CD4-positive, alpha-beta memory T cell (primary cell): ENCODE results near the gene SUN1. TPM values are rescaled to one million over a fixed set of nuclear protein-coding genes. Genes with fewer than 3 reads are reported as not detected.

Experiments
- CTCF ChIA-PET: fragments of 350-600 bp; sonication (Branson Sonifier 250); formaldehyde crosslinking; loops from one replicate; lab custom pipeline; 2021; ENCODE audit warnings: inconsistent platforms; ENCODE audit not compliant: partially characterized antibody; lab: Charles Lee
- POLR2A ChIA-PET: fragments of 350-600 bp; sonication (Branson Sonifier 250); formaldehyde crosslinking; loops from one replicate; lab custom pipeline; 2021; ENCODE audit not compliant: partially characterized antibody; lab: Charles Lee
- DNase-seq, 5 donors: peaks; one replicate each; pipeline versions ENCODE4 v3.0.0 to v3.0.0-alpha.2; 2020 to 2022; ENCODE audit warnings: mixed read lengths in 1 of 5
- H3K27ac ChIP-seq: one replicate; pipeline ENCODE4 v1.7.0; 2013; ENCODE audit warnings: low read depth, low read length
- H3K27me3 ChIP-seq: 2 replicates; pipeline ENCODE4 v1.7.0; 2013; ENCODE audit warnings: mild to moderate bottlenecking, low read length, moderate library complexity; ENCODE audit not compliant: insufficient read depth
- H3K36me3 ChIP-seq: 2 replicates; pipeline ENCODE4 v1.7.0; 2013; ENCODE audit warnings: mild to moderate bottlenecking, low read length, moderate library complexity; ENCODE audit not compliant: insufficient read depth
- H3K4me1 ChIP-seq: 2 replicates; pipeline ENCODE4 v1.7.0; 2013; ENCODE audit warnings: mild to moderate bottlenecking, low read length, moderate library complexity; ENCODE audit not compliant: insufficient read depth
- H3K4me3 ChIP-seq, 2 donors: one replicate each; pipeline ENCODE4 v1.7.0; 2013; ENCODE audit warnings: low read length in 2 of 2, mild to moderate bottlenecking in 1 of 2
- H3K9me3 ChIP-seq, 2 donors: one replicate each; pipeline ENCODE4 v1.7.0; 2013; ENCODE audit warnings: low read length in 2 of 2, control low read depth in 1 of 2; ENCODE audit not compliant: control insufficient read depth in 1 of 2
- H3K27ac Mint-ChIP-seq, 7 donors: one replicate each; pipeline ENCODE4 v1.8.0; 2020 to 2021; ENCODE audit warnings: mixed read lengths in 7 of 7, mild to moderate bottlenecking in 6 of 7, inconsistent platforms in 3 of 7, moderate library complexity in 3 of 7
- H3K27me3 Mint-ChIP-seq, 2 donors: one replicate each; pipeline ENCODE4 v1.8.0; 2020 to 2021; ENCODE audit warnings: mixed read lengths in 2 of 2
- H3K36me3 Mint-ChIP-seq, 2 donors: one replicate each; pipeline ENCODE4 v1.8.0; 2020 to 2021; ENCODE audit warnings: mixed read lengths in 2 of 2, inconsistent platforms in 1 of 2, mild to moderate bottlenecking in 1 of 2
- H3K4me1 Mint-ChIP-seq, 4 donors: one replicate each; pipeline ENCODE4 v1.8.0; 2020 to 2021; ENCODE audit warnings: mixed read lengths in 4 of 4, mild to moderate bottlenecking in 1 of 4
- H3K4me3 Mint-ChIP-seq, 8 donors: one replicate each; pipeline ENCODE4 v1.8.0; 2020 to 2021; ENCODE audit warnings: mixed read lengths in 8 of 8, mild to moderate bottlenecking in 7 of 8, moderate library complexity in 6 of 8, inconsistent platforms in 3 of 8
- H3K9me3 Mint-ChIP-seq, 8 donors: one replicate each; pipeline ENCODE4 v1.8.0; 2020 to 2021; ENCODE audit warnings: mixed read lengths in 8 of 8, mild to moderate bottlenecking in 5 of 8, inconsistent platforms in 3 of 8, moderate library complexity in 1 of 8
- intact Hi-C: fragments of 100-400 bp; cut with micrococcal nuclease; formaldehyde crosslinking; loops from one replicate; pipeline ENCODE4 v1.15.1; 2023
- polyA plus RNA-seq, 2 donors: library from polyadenylated mRNA; unstranded; fragments of 300-500 nt; fragmentation: Illumina TruSeq; gene quantifications; one replicate each; pipeline ENCODE4 v1.2.3, GENCODE V29; 2021
- total RNA-seq, 2 experiments: library from RNA; stranded (reverse); gene quantifications; one replicate each; pipeline ENCODE4 v1.2.3, GENCODE V29; 2021

SUN1 gene
- total and polyA plus RNA-seq, 4 experiments from 2014 or later, result 53.7 to 210 (median 131) TPM

DNA sequence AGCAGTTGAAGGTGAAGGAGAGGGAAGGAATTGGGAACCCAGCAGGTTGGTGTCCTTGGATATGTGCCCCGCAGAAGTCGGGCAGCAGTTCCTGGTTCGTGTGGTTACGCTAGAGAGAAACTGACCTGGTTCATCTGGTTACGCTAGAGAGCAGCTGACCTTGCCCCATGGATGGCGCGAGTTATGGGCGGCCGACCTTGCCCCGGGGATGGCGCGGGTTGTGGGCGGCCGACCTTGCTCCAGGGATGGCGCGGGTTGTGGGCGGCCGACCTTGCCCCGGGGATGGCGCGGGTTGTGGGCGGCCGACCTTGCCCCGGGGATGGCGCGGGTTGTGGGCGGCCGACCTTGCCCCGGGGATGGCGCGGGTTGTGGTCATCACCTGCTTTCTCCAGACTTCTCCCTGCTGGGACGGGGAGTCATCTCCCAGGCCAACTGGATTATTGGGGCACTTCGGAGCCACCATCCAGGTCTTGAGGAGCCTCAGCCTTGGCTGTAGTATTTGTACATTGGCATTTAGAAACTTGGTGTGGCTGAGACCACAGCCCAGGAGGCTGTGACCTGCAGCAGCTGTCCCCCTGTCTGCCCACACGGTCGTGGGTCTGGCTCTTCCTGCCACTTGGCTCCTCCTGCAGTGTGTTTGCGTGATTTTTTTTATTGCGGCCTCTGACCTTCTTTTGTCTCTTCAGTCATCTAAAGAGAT is 50.2 kb downstream of the SUN1 start:
- H3K27ac ChIP-seq, result no peak overlapping the region
- Mint-ChIP-seq H3K27me3 (no peaks in the 10 kb centered on the region), H3K4me1 (peaks cover 18 to 57% (median 37%) of the 10 kb centered on the region in 4 donors), H3K4me3 (peak overlapping the region in 1 of 8 donors; percentile 57), H3K36me3 (peaks cover 5 to 14% of the 10 kb centered on the region in 2 donors), H3K9me3 (no peaks in the 10 kb centered on the region), H3K27ac (no peak overlapping the region)
- ChIA-PET CTCF (no interaction called here), POLR2A (no interaction called here)
- peaks cover 36% of the 10 kb centered on the region for H3K4me1 ChIP-seq
- H3K4me3 ChIP-seq, result no peak overlapping the region
- peaks cover 13% of the 10 kb centered on the region for H3K36me3 ChIP-seq
- no peaks in the 10 kb centered on the region for H3K9me3 ChIP-seq
- intact Hi-C loops, result no loop called here
- no peaks in the 10 kb centered on the region for H3K27me3 ChIP-seq
- no peak for DNase-seq

DNA sequence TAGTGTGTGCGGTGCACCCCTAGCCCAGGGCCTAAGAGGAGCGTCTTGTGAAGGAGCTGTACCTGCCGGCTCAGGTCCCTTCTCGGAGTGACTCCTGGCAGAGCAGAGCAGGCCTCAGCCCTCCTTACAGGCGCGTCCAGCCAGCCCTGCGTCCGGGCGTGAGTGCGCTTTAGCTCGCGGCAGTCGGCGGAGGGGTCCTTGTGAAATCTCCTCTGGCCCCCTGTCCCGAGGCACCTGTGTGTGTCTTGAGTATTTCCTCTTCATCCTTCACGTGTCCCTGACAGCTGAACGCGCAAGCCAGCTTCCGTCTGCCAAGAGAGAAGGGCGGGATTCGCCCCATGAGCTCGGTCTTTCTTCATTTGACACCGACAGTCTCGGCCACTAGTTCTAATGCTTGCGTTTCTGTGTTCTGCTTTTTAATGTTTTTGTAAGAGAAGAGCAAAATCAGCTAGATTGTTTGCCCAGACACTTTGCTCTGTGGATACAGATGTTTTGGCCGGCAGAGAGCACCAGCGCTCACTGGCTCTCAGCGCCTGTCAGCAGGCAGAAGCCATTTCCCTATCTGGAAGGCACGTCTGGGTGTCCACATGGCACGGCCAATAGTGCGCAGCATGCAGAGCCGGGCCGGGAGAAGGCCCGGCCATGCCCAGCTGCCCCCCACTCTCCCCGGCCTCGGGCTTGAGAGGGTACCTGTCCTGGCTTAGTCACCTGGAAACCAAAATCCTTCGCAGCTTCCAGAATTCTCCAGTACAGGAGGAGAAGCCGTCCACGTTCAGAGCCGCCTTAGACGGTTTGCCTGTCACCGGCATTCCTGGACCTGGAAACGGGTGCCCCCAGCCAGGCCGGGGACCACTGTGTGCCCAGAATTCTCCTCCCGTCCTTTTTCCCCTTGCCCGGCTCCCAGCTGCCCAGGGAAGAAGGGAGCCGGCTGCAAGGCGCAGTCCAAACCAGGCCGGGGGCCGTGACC is 51.1 kb downstream of the SUN1 start:
- Histone ChIP-seq H3K27ac (no peak overlapping the region), H3K4me3 (no peak overlapping the region), H3K27me3 (no peaks in the 10 kb centered on the region), H3K36me3 (peaks cover 22% of the 10 kb centered on the region), H3K9me3 (no peaks in the 10 kb centered on the region), H3K4me1 (peaks cover 30% of the 10 kb centered on the region)
- Mint-ChIP-seq H3K27ac (peak overlapping the region in 1 of 7 donors; percentile 60), H3K27me3 (no peaks in the 10 kb centered on the region), H3K4me3 (peak overlapping the region in 1 of 8 donors; percentile 45), H3K9me3 (no peaks in the 10 kb centered on the region), H3K36me3 (peaks cover 10 to 17% of the 10 kb centered on the region in 2 donors), H3K4me1 (peaks cover 16 to 52% (median 33%) of the 10 kb centered on the region in 4 donors)
- no peak for DNase-seq
- ChIA-PET CTCF (no interaction called here), POLR2A (no interaction called here)
- intact Hi-C loops, result no loop called here

DNA sequence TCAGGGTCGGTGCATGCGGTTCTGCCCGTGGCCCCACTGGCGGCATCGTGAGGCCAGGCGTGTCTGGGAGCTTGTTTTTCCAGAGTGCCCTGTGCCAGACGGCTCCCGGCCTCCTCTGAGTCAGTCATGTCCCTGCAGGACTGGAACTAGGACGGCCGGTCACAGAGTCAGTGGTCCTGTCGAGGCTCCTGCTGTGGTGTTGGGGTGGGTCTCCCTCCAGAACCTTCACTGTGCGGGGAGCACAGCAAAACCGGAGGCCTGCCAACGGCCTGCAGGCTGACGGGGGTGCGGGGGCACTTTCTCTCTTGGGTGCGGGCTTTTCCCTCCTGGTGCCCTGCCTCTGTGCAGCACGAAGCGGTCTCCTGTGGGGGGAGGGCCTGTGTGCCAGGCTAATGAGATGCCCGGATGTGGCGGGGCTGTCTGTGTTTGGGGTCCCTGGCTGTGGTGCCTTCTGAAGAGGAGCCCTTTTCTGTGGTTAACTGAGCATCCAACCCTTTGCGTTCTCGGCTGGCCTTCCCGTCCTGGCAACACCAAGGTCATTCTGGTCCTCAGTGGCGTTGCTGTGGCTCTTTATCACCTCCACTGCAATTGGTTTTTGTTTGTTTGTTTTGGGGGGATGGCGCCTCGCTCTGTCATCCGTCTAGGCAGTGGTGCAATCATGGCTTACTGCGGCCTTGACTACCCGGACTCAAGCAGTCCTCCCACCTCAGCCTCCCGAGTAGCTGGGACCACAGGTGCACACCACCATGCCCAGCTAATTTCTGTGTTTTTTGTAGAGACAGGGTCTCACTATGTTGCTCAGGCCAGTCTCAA is 52.1 kb downstream of the SUN1 start:
- no peaks in the 10 kb centered on the region for H3K27me3 Mint-ChIP-seq
- ChIA-PET CTCF (no interaction called here), POLR2A (no interaction called here)
- peaks cover 10 to 42% (median 26%) of the 10 kb centered on the region in 4 donors for H3K4me1 Mint-ChIP-seq
- Histone ChIP-seq H3K27me3 (no peaks in the 10 kb centered on the region), H3K9me3 (no peaks in the 10 kb centered on the region), H3K36me3 (peaks cover 29% of the 10 kb centered on the region), H3K27ac (no peak overlapping the region), H3K4me1 (peaks cover 19% of the 10 kb centered on the region), H3K4me3 (no peak overlapping the region)
- H3K27ac Mint-ChIP-seq, result peak overlapping the region in 2 of 7 donors; percentile 35 to 49
- H3K36me3 Mint-ChIP-seq, result peaks cover 10 to 17% of the 10 kb centered on the region in 2 donors
- no peak for DNase-seq
- intact Hi-C loops, result no loop called here
- H3K9me3 Mint-ChIP-seq, result no peaks in the 10 kb centered on the region
- H3K4me3 Mint-ChIP-seq, result no peak overlapping the region

DNA sequence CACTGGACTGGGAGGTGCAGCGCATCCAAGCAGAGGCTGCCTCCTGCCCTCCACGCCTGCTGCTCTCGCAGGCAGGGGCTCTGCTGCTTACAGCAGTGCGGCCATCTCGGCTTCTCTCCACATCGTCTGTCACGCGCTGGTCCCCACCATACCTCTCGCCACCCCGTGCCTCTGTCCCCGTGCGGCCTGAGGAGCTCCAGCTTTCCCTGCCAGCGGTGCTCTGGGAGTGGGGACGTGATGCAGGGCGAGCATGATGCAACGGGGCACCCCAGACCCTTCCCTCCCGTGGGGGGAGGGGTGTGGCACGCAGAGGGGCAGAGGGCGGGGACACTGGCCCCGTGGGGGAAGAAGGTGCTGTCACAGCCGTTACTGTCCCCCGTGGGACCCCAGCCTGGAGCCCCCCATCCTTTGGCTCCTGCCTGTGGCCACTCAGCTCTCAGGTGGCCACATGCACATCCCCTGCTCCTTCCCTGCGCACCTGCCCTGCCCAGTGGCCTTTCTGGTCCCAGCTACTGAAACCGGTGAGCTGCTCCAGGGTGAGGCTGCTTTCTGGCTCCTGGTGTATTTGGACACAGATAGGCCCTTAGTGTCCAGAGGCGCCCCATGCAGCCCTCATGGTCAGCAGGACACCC is 53.1 kb downstream of the SUN1 start:
- H3K4me3 Mint-ChIP-seq, result no peak overlapping the region
- no peaks in the 10 kb centered on the region for H3K27me3 ChIP-seq
- H3K9me3 ChIP-seq, result no peaks in the 10 kb centered on the region
- H3K36me3 Mint-ChIP-seq, result peaks cover 11 to 16% of the 10 kb centered on the region in 2 donors
- H3K4me3 ChIP-seq, result no peak overlapping the region
- no peaks in the 10 kb centered on the region for H3K9me3 Mint-ChIP-seq
- CTCF ChIA-PET, result no interaction called here
- no peaks in the 10 kb centered on the region for H3K27me3 Mint-ChIP-seq
- H3K4me1 Mint-ChIP-seq, result peaks cover 9 to 32% (median 18%) of the 10 kb centered on the region in 4 donors
- intact Hi-C loops, result no loop called here
- H3K4me1 ChIP-seq, result peaks cover 11% of the 10 kb centered on the region
- H3K36me3 ChIP-seq, result peaks cover 30% of the 10 kb centered on the region
- no peak for DNase-seq
- no peak overlapping the region for H3K27ac ChIP-seq
- peak overlapping the region in 1 of 7 donors; percentile 41 for H3K27ac Mint-ChIP-seq
- POLR2A ChIA-PET, result interaction anchor here (1.0 kb wide), 1 partner anchor 37 kb away, joined by 3 read pairs; no protein-coding TSS in a partner anchor

DNA sequence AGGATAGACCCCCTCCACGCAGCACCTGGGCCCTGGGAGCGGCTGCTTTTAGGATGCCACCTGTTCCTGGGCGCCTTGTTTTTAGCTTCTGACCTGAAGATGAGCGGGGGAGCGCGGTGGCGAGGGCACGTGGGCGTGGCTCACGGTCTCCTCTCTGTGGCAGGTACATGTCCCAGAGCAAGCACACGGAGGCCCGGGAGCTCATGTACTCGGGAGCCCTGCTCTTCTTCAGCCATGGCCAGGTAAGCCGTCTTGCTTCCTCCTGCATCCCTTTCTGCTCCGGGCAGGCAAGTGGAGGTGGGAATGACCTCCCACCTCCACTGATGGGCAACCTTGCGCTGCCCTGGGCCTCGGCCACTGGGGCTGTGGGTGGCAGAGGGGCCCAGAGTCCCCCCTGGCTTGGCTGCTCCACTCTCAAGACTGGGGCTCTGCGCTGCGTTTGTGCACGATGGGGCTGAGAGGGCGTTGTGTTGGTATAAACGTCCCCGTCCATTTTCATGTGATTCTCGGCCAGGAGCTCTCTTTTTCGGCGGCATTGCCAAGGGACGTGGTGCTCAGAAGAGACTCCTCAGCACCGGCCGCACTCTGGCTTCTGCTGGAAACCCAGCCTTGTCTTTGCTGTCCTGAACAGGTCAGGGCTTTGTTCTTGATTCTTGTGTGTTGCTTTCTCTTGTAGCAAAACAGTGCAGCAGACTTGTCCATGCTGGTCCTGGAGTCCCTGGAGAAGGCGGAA is 53.8 kb downstream of the SUN1 start:
- Histone ChIP-seq H3K9me3 (no peaks in the 10 kb centered on the region), H3K27ac (no peak overlapping the region), H3K27me3 (no peaks in the 10 kb centered on the region), H3K4me3 (no peak overlapping the region), H3K4me1 (peaks cover 6% of the 10 kb centered on the region), H3K36me3 (peaks cover 37% of the 10 kb centered on the region)
- intact Hi-C loops, result no loop called here
- ChIA-PET CTCF (no interaction called here), POLR2A (interaction anchor here (1.0 kb wide), 1 partner anchor 36 kb away, joined by 3 read pairs; no protein-coding TSS in a partner anchor)
- H3K27me3 Mint-ChIP-seq, result no peaks in the 10 kb centered on the region
- peaks cover 17 to 23% of the 10 kb centered on the region in 2 donors for H3K36me3 Mint-ChIP-seq
- H3K4me1 Mint-ChIP-seq, result peaks cover 9 to 28% (median 16%) of the 10 kb centered on the region in 4 donors
- H3K9me3 Mint-ChIP-seq, result no peaks in the 10 kb centered on the region
- no peak for DNase-seq
- no peak overlapping the region for H3K27ac Mint-ChIP-seq
- no peak overlapping the region for H3K4me3 Mint-ChIP-seq
